Hematopoietic multipotent progenitor cell treated with erythropoietin and hydrocortisone succinate and interleukin-3 and kit ligand, for 15 days (in vitro differentiated cells): ENCODE results near the gene ZC3H7A.
A peak's percentile ranks its signal among the peaks of the same experiment; 100 is the strongest.
"Not testable (repeated sequence)": the region's sequence is repeated elsewhere in the genome, so short reads cannot be mapped to it uniquely, and the experiment has no call there.

Source experiments
- DNase-seq: peaks from one replicate; pipeline ENCODE4 v3.0.0-alpha.2; 2015; ENCODE audit warnings: low spot score

ZC3H7A gene

GRCh38 chr16:11797166-11797956 lies at the start of gene ZC3H7A:
TSS of gene ZC3H7A (minus strand) at chr16:11797258. CDS start at chr16:11782354, 14,904 bp downstream.
- peak; percentile 95 for DNase-seq

- no peak for DNase-seq
These were observed 47.4 kb upstream of the ZC3H7A start for GRCh38 chr16:11844499-11844898.

GRCh38 chr16:11843861-11844260 lies 46.8 kb upstream of the ZC3H7A start:
- DNase-seq, result no peak

GRCh38 chr16:11843206-11843605 lies 46.1 kb upstream of the ZC3H7A start:
- no peak for DNase-seq

GRCh38 chr16:11841026-11841425 lies 44.0 kb upstream of the ZC3H7A start:
- DNase-seq, result no peak

- DNase-seq, result no peak
These were observed 39.7 kb upstream of the ZC3H7A start for GRCh38 chr16:11836650-11837244.

GRCh38 chr16:11835891-11836649 lies 39.0 kb upstream of the ZC3H7A start:
- no peak for DNase-seq

- DNase-seq, result no peak
These were observed 38.3 kb upstream of the ZC3H7A start for GRCh38 chr16:11835309-11835708.

- DNase-seq, result no peak
These were observed 37.1 kb upstream of the ZC3H7A start for GRCh38 chr16:11833951-11834695.

- DNase-seq, result no peak
These were observed 31.6 kb upstream of the ZC3H7A start for GRCh38 chr16:11828696-11829095.

GRCh38 chr16:11825520-11826165 lies 28.6 kb upstream of the ZC3H7A start:
- DNase-seq, result not testable (repeated sequence)

GRCh38 chr16:11824362-11824761 lies 27.3 kb upstream of the ZC3H7A start:
- no peak for DNase-seq

- DNase-seq, result not testable (repeated sequence)
These were observed 26.6 kb upstream of the ZC3H7A start for GRCh38 chr16:11823645-11824044.

- no peak for DNase-seq
These were observed 22.7 kb upstream of the ZC3H7A start for GRCh38 chr16:11819798-11820197.

- not testable (repeated sequence) for DNase-seq
These were observed 21.9 kb upstream of the ZC3H7A start for GRCh38 chr16:11818970-11819369.

- no peak for DNase-seq
These were observed 19.1 kb upstream of the ZC3H7A start for GRCh38 chr16:11816123-11816522.

GRCh38 chr16:11814800-11815199 lies 17.7 kb upstream of the ZC3H7A start:
- not testable (repeated sequence) for DNase-seq

GRCh38 chr16:11806721-11807120 lies 9.7 kb upstream of the ZC3H7A start:
- DNase-seq, result no peak

GRCh38 chr16:11805556-11805955 lies 8.5 kb upstream of the ZC3H7A start:
- no peak for DNase-seq

GRCh38 chr16:11801481-11802021 lies 4.5 kb upstream of the ZC3H7A start:
- no peak for DNase-seq

GRCh38 chr16:11800382-11800718 lies 3.3 kb upstream of the ZC3H7A start:
- DNase-seq, result no peak
